GM21619 (cell line): ENCODE results near the gene MYOCOS.
"Not testable (repeated sequence)": the region's sequence is repeated elsewhere in the genome, so short reads cannot be mapped to it uniquely, and the experiment has no call there.

Source experiments
- ATAC-seq: cut with Tn5 transposase; IDR thresholded peaks from one replicate; pipeline ENCODE4 v1.9.1; 2021; ENCODE audit not compliant: unreplicated experiment

The MYOCOS gene

DNA sequence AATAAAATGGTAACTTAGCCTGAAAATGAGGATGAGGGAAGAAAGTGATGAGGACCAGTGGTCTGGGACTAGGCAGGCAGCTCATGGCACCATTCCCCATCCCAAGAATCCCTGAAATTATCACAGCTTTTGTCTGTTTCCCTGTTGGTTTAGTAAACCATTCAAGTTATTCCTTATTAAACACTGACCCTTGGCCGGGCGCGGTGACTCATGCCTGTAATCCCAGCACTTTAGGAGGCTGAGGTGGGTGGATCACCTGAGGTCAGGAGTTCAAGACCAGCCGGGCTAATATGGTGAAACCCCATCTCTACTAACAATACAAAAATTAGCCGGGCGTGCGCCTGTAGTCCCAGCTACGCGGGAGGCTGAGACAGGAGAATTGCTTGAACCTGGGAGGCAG is 34.2 kb downstream of the MYOCOS start:
- not testable (repeated sequence) for ATAC-seq

DNA sequence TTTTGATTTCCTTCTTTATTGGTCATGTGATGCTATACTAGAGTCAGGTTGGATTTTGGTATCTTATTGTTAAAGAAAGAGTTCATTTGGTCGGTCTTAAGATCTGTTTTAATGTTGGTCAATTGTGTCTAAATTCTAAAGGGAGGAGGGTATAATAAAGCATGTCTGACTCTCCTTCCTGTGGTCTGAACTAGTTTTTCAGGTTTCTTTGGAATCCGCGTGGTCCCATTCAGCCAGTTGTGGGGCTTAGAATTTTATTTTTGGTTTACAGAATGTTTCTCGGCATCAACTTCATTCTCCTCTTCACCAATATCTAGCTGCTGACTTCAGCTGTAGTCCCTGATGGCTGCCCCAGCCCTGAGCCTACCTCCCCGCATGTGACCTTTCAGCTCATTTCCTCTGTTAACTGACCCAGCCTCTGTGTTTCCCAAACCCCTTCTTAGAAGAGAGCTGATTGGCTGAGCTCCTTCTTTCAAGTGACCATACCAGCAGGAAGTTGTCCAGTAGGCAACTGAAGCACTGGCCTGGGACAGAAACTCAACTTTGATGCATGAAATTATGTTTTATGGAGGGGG is 39.1 kb downstream of the MYOCOS start:
- no peak for ATAC-seq

DNA sequence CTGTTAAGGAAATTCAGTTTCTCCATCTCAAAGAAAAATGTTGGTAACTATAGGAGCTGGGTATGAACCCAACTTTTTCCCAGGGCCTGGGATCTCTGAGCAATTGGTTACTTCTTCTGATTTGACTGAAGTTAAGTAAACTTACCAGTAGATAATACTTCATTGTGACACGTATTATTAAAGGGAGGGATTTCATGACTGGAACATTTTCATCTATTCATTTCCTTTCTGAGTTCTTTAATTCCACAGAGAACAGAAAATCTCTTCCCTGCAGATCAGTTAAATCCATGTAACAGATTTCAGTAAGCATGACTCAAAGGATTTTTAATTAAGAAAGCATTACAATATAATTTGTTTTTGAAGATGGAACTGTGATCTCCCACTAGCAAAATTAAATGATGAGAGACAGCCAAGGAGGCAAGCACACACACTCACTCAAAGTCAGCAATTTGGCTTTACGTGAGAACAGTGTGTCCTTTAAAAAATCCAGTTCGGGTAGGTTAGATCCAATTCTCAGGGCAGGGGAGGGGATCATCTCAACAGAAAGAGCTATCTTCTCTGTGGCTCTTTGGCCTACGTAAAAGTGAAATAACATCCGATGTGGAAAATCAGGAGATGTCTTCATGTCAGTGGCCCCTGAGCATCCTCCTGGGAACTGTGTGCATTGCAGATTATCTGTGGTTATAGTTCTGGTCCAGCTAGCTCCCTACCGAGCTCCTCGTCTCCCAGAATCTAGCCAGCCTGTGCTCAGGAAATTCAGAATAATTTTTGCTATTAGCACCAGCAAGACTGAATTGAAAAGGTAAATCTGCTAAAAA is 41.2 kb downstream of the MYOCOS start:
- ATAC-seq, result no peak

DNA sequence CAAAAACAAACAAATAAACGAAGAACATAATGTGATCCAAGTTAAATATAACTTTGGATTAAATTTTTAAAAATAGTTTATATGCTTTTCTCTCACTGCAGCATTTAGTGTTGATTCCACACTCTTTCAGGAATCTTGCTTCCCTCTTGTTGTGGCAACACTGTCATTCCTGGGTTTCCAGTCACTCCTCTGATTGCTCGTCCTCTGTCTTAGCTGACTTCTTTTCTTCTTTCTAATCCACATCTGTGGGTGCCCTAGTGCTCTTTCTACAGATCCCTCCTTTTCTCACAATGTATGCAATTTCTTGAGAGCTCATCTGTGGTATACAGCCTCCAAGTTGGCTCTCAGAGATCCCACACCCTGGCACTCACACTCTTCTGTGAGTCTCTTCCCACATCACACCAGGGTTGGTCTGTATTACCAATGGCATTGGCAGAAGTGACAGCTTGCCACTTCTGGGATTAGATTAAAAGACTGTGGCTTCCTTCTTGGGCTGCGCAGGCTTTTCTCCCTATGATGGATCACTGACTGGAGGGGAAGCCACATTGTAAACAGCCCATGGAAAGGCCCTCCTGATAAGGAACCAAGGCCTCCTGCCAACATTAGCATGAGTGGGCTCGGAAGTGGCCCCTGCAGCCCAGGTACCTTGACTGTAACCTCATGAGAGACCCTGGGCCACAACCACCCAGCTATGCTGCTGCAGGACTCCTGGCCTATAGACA is 42.0 kb downstream of the MYOCOS start:
- no peak for ATAC-seq

DNA sequence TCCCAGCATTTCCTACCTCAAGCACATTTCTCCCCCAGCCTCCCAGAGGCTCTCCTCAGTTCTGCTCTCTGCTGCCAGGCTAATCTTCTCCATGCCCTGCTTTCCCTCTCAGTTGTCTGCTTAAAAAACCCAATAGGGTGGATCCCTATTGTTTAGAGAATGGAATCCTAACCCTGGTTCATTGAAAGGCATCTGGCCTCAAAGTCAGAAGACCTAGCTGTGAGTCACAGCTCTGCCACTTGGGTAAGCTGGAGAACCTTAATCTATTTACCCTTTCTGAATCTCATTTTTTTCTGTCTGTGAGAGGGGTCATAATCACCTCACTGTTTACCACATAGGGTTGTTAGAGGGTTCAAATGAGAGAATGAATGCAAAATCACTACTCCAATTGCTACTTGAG is 42.9 kb downstream of the MYOCOS start:
- no peak for ATAC-seq

DNA sequence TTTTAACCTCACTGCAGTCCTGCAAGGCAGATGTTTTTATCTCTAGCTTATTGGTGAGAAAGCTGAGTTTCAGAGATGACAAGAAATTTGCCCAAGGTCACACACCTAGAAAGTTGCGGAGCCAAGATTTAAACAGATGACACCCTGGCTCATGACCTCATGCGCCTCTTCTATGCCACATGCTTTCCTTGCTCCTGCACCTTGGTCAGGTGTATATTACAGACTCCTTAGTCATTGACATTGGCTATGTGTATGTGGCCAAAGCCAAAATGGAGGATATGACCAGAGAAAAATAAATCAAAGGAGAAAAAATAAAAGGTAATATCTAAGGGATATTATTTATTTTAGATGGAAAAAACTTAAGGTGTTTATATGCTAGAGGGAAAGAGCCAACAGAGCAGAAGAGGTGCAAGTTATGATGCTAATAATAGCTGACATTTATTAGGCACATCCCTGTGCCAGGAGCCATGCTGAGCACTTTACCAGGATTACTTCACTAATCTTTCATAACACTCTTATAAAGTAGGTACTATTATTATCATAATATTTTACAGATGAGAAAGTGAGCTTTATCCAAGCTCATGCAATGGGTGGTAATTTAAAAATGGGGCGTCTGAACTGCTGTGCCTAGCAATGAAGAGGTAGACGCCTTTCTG is 44.2 kb downstream of the MYOCOS start:
- ATAC-seq, result no peak

DNA sequence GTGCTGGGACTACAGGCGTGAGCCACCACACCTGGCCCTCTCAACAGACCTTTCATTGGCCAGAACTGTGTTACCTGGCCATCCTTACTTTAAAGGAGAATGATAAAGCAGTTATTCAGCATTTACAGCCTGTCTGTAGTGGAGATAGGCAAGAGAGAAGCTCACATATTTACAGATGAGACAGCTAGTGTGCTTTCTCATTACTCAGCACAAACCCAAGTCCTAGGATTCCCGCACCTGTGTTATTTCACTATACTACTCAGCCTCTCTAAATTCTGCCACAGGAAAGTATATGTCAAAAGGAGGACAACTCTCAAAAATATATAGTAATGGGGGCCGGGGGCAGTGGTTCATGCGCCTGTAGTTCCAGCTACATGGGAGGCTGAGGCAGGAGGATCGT is 46.3 kb downstream of the MYOCOS start:
- no peak for ATAC-seq

DNA sequence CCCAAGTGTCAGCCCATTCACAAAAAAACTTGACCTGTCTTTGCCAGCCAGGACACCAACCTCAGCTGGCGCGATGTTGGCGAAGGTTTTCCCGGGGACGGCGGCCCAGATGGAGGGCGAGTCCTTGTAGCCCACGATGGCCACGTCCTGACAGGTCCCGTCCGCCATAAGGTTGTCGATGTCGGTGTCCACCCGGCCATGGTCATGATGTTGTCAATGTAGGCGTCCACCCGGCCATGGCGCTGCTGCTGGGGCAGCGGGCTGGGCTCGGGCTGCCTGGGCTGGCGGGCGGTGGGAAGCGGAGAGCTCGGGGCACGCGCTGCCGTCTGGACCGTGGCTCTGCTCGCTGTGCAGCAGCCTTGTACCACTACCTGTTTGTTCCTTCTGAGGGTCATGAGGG is 48.7 kb downstream of the MYOCOS start:
- ATAC-seq, result no peak

DNA sequence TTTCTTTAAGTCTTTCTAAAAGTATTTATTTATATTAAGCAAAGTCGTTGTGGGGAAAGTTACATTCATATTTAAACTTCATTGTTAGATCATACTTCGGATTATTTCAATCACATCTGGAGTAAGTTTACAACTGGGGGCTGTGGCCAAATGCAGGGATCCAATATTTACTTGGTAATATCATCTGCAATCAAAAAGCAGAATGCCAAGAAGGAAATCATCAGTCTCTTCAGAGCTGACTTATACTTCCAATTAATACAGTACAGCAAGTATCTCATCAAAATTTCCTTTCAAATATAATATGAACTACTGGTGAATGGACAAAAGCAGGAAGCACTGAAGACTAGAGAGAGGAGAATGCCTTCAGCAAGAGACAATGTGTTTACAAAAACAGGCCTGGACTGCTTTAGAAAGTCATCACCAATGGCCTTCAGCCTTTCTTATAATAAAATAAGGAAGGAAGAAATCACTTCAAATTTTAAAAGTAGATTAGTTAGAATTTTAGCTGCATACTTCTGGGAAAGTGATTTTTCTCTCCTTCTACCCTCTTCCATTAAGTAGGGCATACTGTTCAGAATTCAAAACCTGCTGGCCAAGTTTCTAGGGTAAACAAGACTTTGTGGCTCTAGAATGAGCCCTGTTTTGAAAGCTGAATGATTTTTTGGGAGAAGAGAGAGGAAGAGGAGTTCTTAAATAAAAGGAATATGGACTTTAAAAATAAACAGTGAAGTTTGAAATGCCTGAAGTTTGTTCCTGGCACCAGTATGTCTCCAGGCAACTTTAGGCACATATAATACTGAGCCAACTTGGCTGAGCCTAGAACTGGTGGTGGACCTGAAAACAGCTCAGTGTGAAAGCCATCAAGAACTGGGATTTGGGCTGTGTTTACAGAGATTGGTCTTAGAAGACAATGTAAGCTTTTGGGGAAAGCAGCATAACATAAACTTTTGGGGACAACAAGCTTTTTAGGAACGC is 52.7 kb downstream of the MYOCOS start:
- ATAC-seq, result no peak
